WTC11 (cell line): ENCODE results near the gene UNC13D. TPM values are rescaled to one million over a fixed set of nuclear protein-coding genes. Genes with fewer than 3 reads are reported as not detected.
"Not testable (repeated sequence)": the region's sequence is repeated elsewhere in the genome, so short reads cannot be mapped to it uniquely, and the experiment has no call there.

Source experiments
- ATAC-seq: fragments of 200-7000 bp; cut with Tn5 transposase; 2 replicates; pipeline ENCODE4 v1.10.0; 2021; ENCODE audit warnings: mild to moderate bottlenecking, moderate library complexity
- CTCF ChIA-PET: fragments of 300-600 bp; sonication (Branson Sonifier 250); formaldehyde crosslinking; loops from one replicate; lab custom pipeline; 2021; ENCODE audit warnings: antibody characterized with exemption; lab: Charles Lee
- POLR2A ChIA-PET: fragments of 350-600 bp; sonication (Branson Sonifier 250); formaldehyde crosslinking; loops from one replicate; lab custom pipeline; 2021; ENCODE audit warnings: antibody characterized with exemption; lab: Charles Lee
- DNase-seq: peaks from one replicate; pipeline ENCODE4 v3.0.0; 2021; ENCODE audit warnings: low spot score
- H3K27ac Mint-ChIP-seq: 2 replicates; pipeline ENCODE4 v1.8.0; 2021; ENCODE audit warnings: mixed read lengths
- H3K27me3 Mint-ChIP-seq: 2 replicates; pipeline ENCODE4 v1.8.0; 2021; ENCODE audit warnings: low read depth, mild to moderate bottlenecking, moderate library complexity, mixed read lengths
- H3K36me3 Mint-ChIP-seq: 2 replicates; pipeline ENCODE4 v1.8.0; 2021; ENCODE audit warnings: mixed read lengths
- H3K4me1 Mint-ChIP-seq: 2 replicates; pipeline ENCODE4 v1.8.0; 2022; ENCODE audit warnings: mixed read lengths
- H3K4me3 Mint-ChIP-seq: 2 replicates; pipeline ENCODE4 v1.8.0; 2021; ENCODE audit warnings: mild to moderate bottlenecking, moderate library complexity, mixed read lengths
- H3K9me3 Mint-ChIP-seq: 2 replicates; pipeline ENCODE4 v1.8.0; 2021; ENCODE audit warnings: mixed read lengths
- CDX4 ChIP-seq: fragments of 250-450 bp; sonication (Bioruptor Pico); IDR thresholded peaks from 2 replicates; pipeline ENCODE4 v1.9.0; 2021; ENCODE audit warnings: moderate library complexity, mild to moderate bottlenecking, inconsistent platforms, borderline replicate concordance
- CREM ChIP-seq: sonication (generic); formaldehyde crosslinking; IDR thresholded peaks from 2 replicates; pipeline ENCODE4 v1.8.1; 2022; ENCODE audit warnings: mild to moderate bottlenecking, missing genetic modification reagents, moderate library complexity
- FOXP1 ChIP-seq: sonication (generic); formaldehyde crosslinking; IDR thresholded peaks from 2 replicates; pipeline ENCODE4 v1.8.0; 2022; ENCODE audit warnings: missing genetic modification reagents, mild to moderate bottlenecking, moderate library complexity, borderline replicate concordance
- JUN ChIP-seq: sonication (generic); formaldehyde crosslinking; IDR thresholded peaks from 2 replicates; pipeline ENCODE4 v1.8.0; 2023; ENCODE audit warnings: mild to moderate bottlenecking, missing genetic modification reagents
- NFYB ChIP-seq: sonication (generic); formaldehyde crosslinking; conservative IDR thresholded peaks from 2 replicates; pipeline ENCODE4 v1.8.0; 2022; ENCODE audit warnings: low read depth, missing genetic modification reagents
- NR2C2 ChIP-seq: sonication (generic); formaldehyde crosslinking; IDR thresholded peaks from 2 replicates; pipeline ENCODE4 v1.8.0; 2022; ENCODE audit warnings: mild to moderate bottlenecking, missing genetic modification reagents
- RELA ChIP-seq: sonication (generic); formaldehyde crosslinking; IDR thresholded peaks from 2 replicates; pipeline ENCODE4 v1.8.1; 2022; ENCODE audit warnings: missing genetic modification reagents, mild to moderate bottlenecking, borderline replicate concordance
- RORB ChIP-seq: fragments of 250-450 bp; sonication (Bioruptor Pico); IDR thresholded peaks from 2 replicates; pipeline ENCODE4 v1.9.0; 2021; ENCODE audit warnings: mild to moderate bottlenecking
- TCF7 ChIP-seq: sonication (generic); formaldehyde crosslinking; IDR thresholded peaks from 2 replicates; pipeline ENCODE4 v1.8.0; 2022; ENCODE audit warnings: mild to moderate bottlenecking, low read depth, missing genetic modification reagents, moderate library complexity
- TEAD4 ChIP-seq: sonication (generic); formaldehyde crosslinking; IDR thresholded peaks from 2 replicates; pipeline ENCODE4 v1.8.0; 2022; ENCODE audit warnings: mild to moderate bottlenecking, missing genetic modification reagents
- ZNF121 ChIP-seq: sonication (generic); formaldehyde crosslinking; IDR thresholded peaks from 2 replicates; pipeline ENCODE4 v1.8.0; 2023; ENCODE audit warnings: missing genetic modification reagents
- ZNF232 ChIP-seq: sonication (generic); formaldehyde crosslinking; IDR thresholded peaks from 2 replicates; pipeline ENCODE4 v1.8.0; 2022; ENCODE audit warnings: mild to moderate bottlenecking, missing genetic modification reagents
- ZNF423 ChIP-seq: fragments of 250-450 bp; sonication (Bioruptor Pico); IDR thresholded peaks from 2 replicates; pipeline ENCODE4 v2.1.2; 2022; ENCODE audit warnings: mild to moderate bottlenecking, moderate library complexity
- ZNF425 ChIP-seq: fragments of 250-450 bp; sonication (Bioruptor Pico); conservative IDR thresholded peaks from 2 replicates; pipeline ENCODE4 v1.9.0; 2021; ENCODE audit warnings: mild to moderate bottlenecking
- ZNF532 ChIP-seq: fragments of 250-450 bp; sonication (Bioruptor Pico); IDR thresholded peaks from 2 replicates; pipeline ENCODE4 v1.9.0; 2021; ENCODE audit warnings: mild to moderate bottlenecking, borderline replicate concordance
- ZNF671 ChIP-seq: fragments of 250-450 bp; sonication (Bioruptor Pico); IDR thresholded peaks from 2 replicates; pipeline ENCODE4 v1.8.0; 2021; ENCODE audit warnings: mild to moderate bottlenecking
- total RNA-seq: library from RNA; stranded (reverse); gene quantifications from 3 replicates; pipeline ENCODE4 v1.2.3, GENCODE V29; 2021
- TF ChIP-seq, protein P1 (sequence below): sonication (generic); formaldehyde crosslinking; IDR thresholded peaks from 2 replicates; pipeline ENCODE4 v1.8.0; 2022; ENCODE audit warnings: mild to moderate bottlenecking, missing genetic modification reagents
- TF ChIP-seq, protein P2 (sequence below): sonication (generic); formaldehyde crosslinking; conservative IDR thresholded peaks from 2 replicates; pipeline ENCODE4 v1.8.1; 2023; ENCODE audit warnings: mild to moderate bottlenecking, low read depth, missing genetic modification reagents, moderate library complexity

UNC13D gene
- total RNA-seq, 1 experiment from 2014 or later: 13.1 TPM

GRCh38 chr17:75889454-75889853 lies 45.2 kb upstream of the UNC13D start:
- no peak for ATAC-seq
- no peak overlapping the region for H3K4me3 Mint-ChIP-seq
- DNase-seq: no peak
- POLR2A ChIA-PET: interaction anchor here (1.4 kb wide), 1 partner anchor 11 kb away, joined by 4 read pairs; the partner anchor contains the start of gene TRIM47
- CTCF ChIA-PET: interaction anchor here (0.6 to 2.7 kb wide), 4 partner anchors 11 to 59 kb away, joined by 6 to 16 read pairs (median 8); partner anchors contain the start of gene TRIM47
- H3K27ac Mint-ChIP-seq: no peak overlapping the region
- H3K4me1 Mint-ChIP-seq: peaks cover 8% of the 10 kb centered on the region
- no peak for TF ChIP-seq RORB
- peaks cover 7% of the 10 kb centered on the region; the same call in 1 of the 2 replicates for H3K36me3 Mint-ChIP-seq
- no peaks in the 10 kb centered on the region for H3K9me3 Mint-ChIP-seq
- no peaks in the 10 kb centered on the region for H3K27me3 Mint-ChIP-seq

GRCh38 chr17:75888484-75888883 lies 44.3 kb upstream of the UNC13D start:
- DNase-seq (no peak), ATAC-seq (peak; percentile 53)
- Mint-ChIP-seq H3K9me3 (no peaks in the 10 kb centered on the region), H3K36me3 (peaks cover 7% of the 10 kb centered on the region; the same call in 1 of the 2 replicates), H3K27me3 (no peaks in the 10 kb centered on the region), H3K4me1 (no peaks in the 10 kb centered on the region), H3K27ac (no peak overlapping the region; the same call in 1 of the 2 replicates), H3K4me3 (no peak overlapping the region)
- POLR2A ChIA-PET: no interaction called here
- peak; percentile 41; the same call in 1 of the 2 replicates for TF ChIP-seq NFYB
- TF ChIP-seq, protein P1, sequence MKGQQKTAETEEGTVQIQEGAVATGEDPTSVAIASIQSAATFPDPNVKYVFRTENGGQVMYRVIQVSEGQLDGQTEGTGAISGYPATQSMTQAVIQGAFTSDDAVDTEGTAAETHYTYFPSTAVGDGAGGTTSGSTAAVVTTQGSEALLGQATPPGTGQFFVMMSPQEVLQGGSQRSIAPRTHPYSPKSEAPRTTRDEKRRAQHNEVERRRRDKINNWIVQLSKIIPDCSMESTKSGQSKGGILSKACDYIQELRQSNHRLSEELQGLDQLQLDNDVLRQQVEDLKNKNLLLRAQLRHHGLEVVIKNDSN (CRISPR knock-in tag): no peak
- CTCF ChIA-PET: interaction anchor here (0.6 to 2.7 kb wide), 10 partner anchors 9 to 117 kb away, joined by 3 to 16 read pairs (median 4); partner anchors contain the start of genes CDK3, MRPL38, TRIM47 and TRIM65

GRCh38 chr17:75885860-75886259 lies 41.7 kb upstream of the UNC13D start:
- POLR2A ChIA-PET: interaction anchor here (0.7 to 1.0 kb wide), 2 partner anchors 11 to 20 kb away, joined by 3 read pairs; partner anchors contain the start of gene TRIM65
- CTCF ChIA-PET, DNase-seq: not testable (repeated sequence)

DNA sequence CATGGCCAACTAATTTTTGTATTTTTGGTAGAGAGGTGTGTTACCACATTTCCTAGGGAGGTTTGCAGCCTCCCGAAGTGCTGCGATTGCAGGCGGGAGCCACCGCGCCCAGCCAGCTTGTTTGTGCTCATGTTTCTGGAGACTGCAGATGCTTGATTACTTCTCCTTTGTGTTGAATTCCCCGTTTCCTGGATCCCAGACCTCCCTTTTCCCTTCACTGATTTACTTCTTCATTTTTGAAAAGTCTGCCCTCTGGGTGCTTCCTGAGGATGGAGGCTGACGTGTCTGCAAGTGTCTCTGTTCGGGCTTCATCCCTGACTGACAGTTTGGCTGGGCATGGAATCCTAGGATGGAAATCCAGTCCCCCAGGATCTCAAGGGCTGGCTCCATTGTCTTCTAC lies 41.2 kb upstream of the UNC13D start:
- CTCF ChIA-PET: no interaction called here
- POLR2A ChIA-PET: interaction anchor here (1.0 kb wide), 1 partner anchor 11 kb away, joined by 3 read pairs; the partner anchor contains the start of gene TRIM65
- no peak overlapping the region for H3K27ac Mint-ChIP-seq
- TF ChIP-seq ZNF232 (CRISPR knock-in tag) (no peak), ZNF425 (CRISPR knock-in tag) (no peak), ZNF121 (CRISPR knock-in tag) (no peak), CREM (CRISPR knock-in tag) (no peak), TCF7 (CRISPR knock-in tag) (no peak), CDX4 (no peak), ZNF671 (CRISPR knock-in tag) (no peak), NFYB (no peak), TEAD4 (CRISPR knock-in tag) (no peak), ZNF532 (CRISPR knock-in tag) (no peak), FOXP1 (CRISPR knock-in tag) (no peak), ZNF423 (CRISPR knock-in tag) (no peak), RELA (no peak), NR2C2 (CRISPR knock-in tag) (no peak), JUN (no peak)
- TF ChIP-seq, protein P2, sequence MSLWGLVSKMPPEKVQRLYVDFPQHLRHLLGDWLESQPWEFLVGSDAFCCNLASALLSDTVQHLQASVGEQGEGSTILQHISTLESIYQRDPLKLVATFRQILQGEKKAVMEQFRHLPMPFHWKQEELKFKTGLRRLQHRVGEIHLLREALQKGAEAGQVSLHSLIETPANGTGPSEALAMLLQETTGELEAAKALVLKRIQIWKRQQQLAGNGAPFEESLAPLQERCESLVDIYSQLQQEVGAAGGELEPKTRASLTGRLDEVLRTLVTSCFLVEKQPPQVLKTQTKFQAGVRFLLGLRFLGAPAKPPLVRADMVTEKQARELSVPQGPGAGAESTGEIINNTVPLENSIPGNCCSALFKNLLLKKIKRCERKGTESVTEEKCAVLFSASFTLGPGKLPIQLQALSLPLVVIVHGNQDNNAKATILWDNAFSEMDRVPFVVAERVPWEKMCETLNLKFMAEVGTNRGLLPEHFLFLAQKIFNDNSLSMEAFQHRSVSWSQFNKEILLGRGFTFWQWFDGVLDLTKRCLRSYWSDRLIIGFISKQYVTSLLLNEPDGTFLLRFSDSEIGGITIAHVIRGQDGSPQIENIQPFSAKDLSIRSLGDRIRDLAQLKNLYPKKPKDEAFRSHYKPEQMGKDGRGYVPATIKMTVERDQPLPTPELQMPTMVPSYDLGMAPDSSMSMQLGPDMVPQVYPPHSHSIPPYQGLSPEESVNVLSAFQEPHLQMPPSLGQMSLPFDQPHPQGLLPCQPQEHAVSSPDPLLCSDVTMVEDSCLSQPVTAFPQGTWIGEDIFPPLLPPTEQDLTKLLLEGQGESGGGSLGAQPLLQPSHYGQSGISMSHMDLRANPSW (CRISPR knock-in tag): no peak

More at GRCh38 chr17:75885860-75886259, 41.7 kb upstream of the UNC13D start:
- not testable (repeated sequence) for H3K27ac Mint-ChIP-seq, H3K27me3 Mint-ChIP-seq, H3K36me3 Mint-ChIP-seq, H3K4me1 Mint-ChIP-seq, H3K4me3 Mint-ChIP-seq, H3K9me3 Mint-ChIP-seq, ATAC-seq

More for the DNA sequence above, 41.2 kb upstream of the UNC13D start:
- no peak for ATAC-seq
- DNase-seq: no peak
- H3K4me1 Mint-ChIP-seq: no peaks in the 10 kb centered on the region
- H3K9me3 Mint-ChIP-seq: no peaks in the 10 kb centered on the region
- H3K27me3 Mint-ChIP-seq: peaks cover 5% of the 10 kb centered on the region
- H3K4me3 Mint-ChIP-seq: no peak overlapping the region
- H3K36me3 Mint-ChIP-seq: peaks cover 5% of the 10 kb centered on the region; the same call in 1 of the 2 replicates
